Liver (tissue), 9 donors: ENCODE measurements around the gene ZFP1. TPM values are rescaled to one million over a fixed set of nuclear protein-coding genes. Genes with fewer than 3 reads are reported as not detected.

Experiments used
- DNase-seq: peaks from one replicate; pipeline ENCODE4 v3.0.0-alpha.2; 2017; ENCODE audit warnings: low spot score
- H3K27ac ChIP-seq, 2 donors: one replicate each; pipeline ENCODE4 v1.7.0; 2013; ENCODE audit warnings: inconsistent platforms in 2 of 2, low read length in 2 of 2, control low read depth in 1 of 2, low read depth in 1 of 2, mild to moderate bottlenecking in 1 of 2
- H3K27me3 ChIP-seq, 4 donors: one replicate each; pipeline versions ENCODE4 v1.6.1 to v1.7.0; 2013; ENCODE audit warnings: low read length in 3 of 4, inconsistent platforms in 1 of 4, mild to moderate bottlenecking in 1 of 4, moderate library complexity in 1 of 4; ENCODE audit not compliant: control insufficient read depth in 4 of 4, insufficient read depth in 4 of 4
- H3K36me3 ChIP-seq, 4 donors: one replicate each; pipeline versions ENCODE4 v1.6.1 to v1.7.0; 2013; ENCODE audit warnings: low read length in 3 of 4, mild to moderate bottlenecking in 3 of 4, low read depth in 1 of 4, moderate library complexity in 1 of 4; ENCODE audit not compliant: control insufficient read depth in 4 of 4, insufficient read depth in 3 of 4
- H3K4me1 ChIP-seq, 4 donors: one replicate each; pipeline versions ENCODE4 v1.6.1 to v1.7.0; 2013; ENCODE audit warnings: low read length in 3 of 4, mild to moderate bottlenecking in 3 of 4, moderate library complexity in 1 of 4; ENCODE audit not compliant: control insufficient read depth in 4 of 4, insufficient read depth in 4 of 4
- H3K4me3 ChIP-seq, 3 donors: one replicate each; pipeline versions ENCODE4 v1.6.1 to v1.7.0; 2013; ENCODE audit warnings: low read length in 3 of 3, control low read depth in 1 of 3, low read depth in 1 of 3, mild to moderate bottlenecking in 1 of 3
- H3K9ac ChIP-seq, 2 donors: one replicate each; pipeline ENCODE4 v1.7.0; 2013; ENCODE audit warnings: low read length in 2 of 2, mild to moderate bottlenecking in 2 of 2, moderate library complexity in 2 of 2, control low read depth in 1 of 2, low read depth in 1 of 2
- H3K9me3 ChIP-seq, 4 donors: one replicate each; pipeline versions ENCODE4 v1.6.1 to v1.7.0; 2013; ENCODE audit warnings: low read length in 3 of 4; ENCODE audit not compliant: control insufficient read depth in 4 of 4
- EGR1 ChIP-seq, 2 donors: IDR thresholded peaks; 2 replicates each; pipeline ENCODE4 v1.6.1; 2016 to 2018; ENCODE audit warnings: antibody characterized with exemption in 2 of 2, low read depth in 2 of 2
- FOXA2 ChIP-seq: IDR thresholded peaks from 2 replicates; pipeline ENCODE4 v1.6.1; 2016; ENCODE audit warnings: antibody characterized with exemption
- GABPA ChIP-seq, 2 donors: IDR thresholded peaks in 1 of 2; conservative IDR thresholded peaks in 1 of 2; 2 replicates each; pipeline ENCODE4 v1.6.1; 2016; ENCODE audit warnings: antibody characterized with exemption in 2 of 2, mild to moderate bottlenecking in 1 of 2, moderate library complexity in 1 of 2
- HNF4A ChIP-seq, 2 donors: conservative IDR thresholded peaks; 2 replicates each; pipeline ENCODE4 v1.6.1; 2016; ENCODE audit warnings: antibody characterized with exemption in 2 of 2, mild to moderate bottlenecking in 2 of 2
- HNF4G ChIP-seq: IDR thresholded peaks from 2 replicates; pipeline ENCODE4 v1.6.1; 2016; ENCODE audit warnings: antibody characterized with exemption
- MAX ChIP-seq: IDR thresholded peaks from 2 replicates; pipeline ENCODE4 v1.6.1; 2016; ENCODE audit warnings: antibody characterized with exemption
- NR2F2 ChIP-seq: IDR thresholded peaks from 2 replicates; pipeline ENCODE4 v1.6.1; 2016; ENCODE audit warnings: antibody characterized with exemption
- RAD21 ChIP-seq, 2 donors: IDR thresholded peaks; 2 replicates each; pipeline ENCODE4 v1.6.1; 2016; ENCODE audit warnings: antibody characterized with exemption in 2 of 2, mild to moderate bottlenecking in 2 of 2
- REST ChIP-seq: IDR thresholded peaks from 2 replicates; pipeline ENCODE4 v1.6.1; 2016; ENCODE audit warnings: antibody characterized with exemption, mild to moderate bottlenecking
- RXRA ChIP-seq, 2 donors: IDR thresholded peaks; 2 replicates each; pipeline ENCODE4 v1.6.1; 2017 to 2018; ENCODE audit warnings: antibody characterized with exemption in 2 of 2, mild to moderate bottlenecking in 1 of 2
- SP1 ChIP-seq: IDR thresholded peaks from 2 replicates; pipeline ENCODE4 v1.6.1; 2018; ENCODE audit warnings: antibody characterized with exemption, mild to moderate bottlenecking
- TAF1 ChIP-seq: conservative IDR thresholded peaks from 2 replicates; pipeline ENCODE4 v1.6.1; 2016; ENCODE audit warnings: antibody characterized with exemption, mild to moderate bottlenecking
- YY1 ChIP-seq: IDR thresholded peaks from 2 replicates; pipeline ENCODE4 v1.6.1; 2016; ENCODE audit warnings: antibody characterized with exemption, mild to moderate bottlenecking
- ZBTB33 ChIP-seq: IDR thresholded peaks from 2 replicates; pipeline ENCODE4 v1.6.1; 2016; ENCODE audit warnings: antibody characterized with exemption
- WGBS: extraction: QIAGEN DNeasy Blood & Tissue Kit; methylation state at CpG from one replicate; pipeline ENCODE4 v1.1.7; 2013; 5-methylcytosine and 5-hydroxymethylcytosine counted together
- polyA plus RNA-seq, 2 donors: library from polyadenylated mRNA; stranded (reverse) in 1 of 2; unstranded in 1 of 2; fragments of 200-250 nt in 1 of 2; fragments of >200 nt in 1 of 2; fragmentation: Nextera tagmentation in 1 of 2; extraction: Ambion mirVana in 1 of 2; gene quantifications; one replicate each; pipeline versions ENCODE4 v1.2.1 to v1.2.3, GENCODE V29; 2013 to 2015
- total RNA-seq, 2 donors: library from RNA; depleted of rRNA; stranded (reverse); fragments of >200 nt; gene quantifications; one replicate each; pipeline ENCODE4 v1.2.3, GENCODE V29; 2014
- TF ChIP-seq, protein P1 (sequence below): fragments of 150-350 bp; IDR thresholded peaks from 2 replicates; pipeline ENCODE4 v1.5.1; 2017; ENCODE audit warnings: improper control_type of control experiment, low read depth, low read length; ENCODE audit not compliant: missing input control
- donor health status: healthy.
- donor health status: healthy.
- donor health status: healthy.
- donor health status: healthy.
- donor health status: healthy.

The ZFP1 gene
- total and polyA plus RNA-seq, 4 donors = 3.8 to 8.5 (median 6.0) TPM

GRCh38 chr16:75197522-75198134 lies 49.3 kb downstream of the ZFP1 start:
- Histone ChIP-seq H3K4me1 (no peaks in the 10 kb centered on the region), H3K4me3 (no peak overlapping the region), H3K9me3 (no peaks in the 10 kb centered on the region), H3K27me3 (peaks cover 0 to 4% (median 0%) of the 10 kb centered on the region in 4 donors), H3K36me3 (no peaks in the 10 kb centered on the region), H3K9ac (no peak overlapping the region), H3K27ac (no peak overlapping the region)
- WGBS = 51% methylated on average over 14 of the region's 14 CpGs
- DNase-seq = no peak
- TF ChIP-seq RXRA (IDR thresholded peaks at IDR 0.05) = no peak
- TF ChIP-seq NR2F2 = no peak
- TF ChIP-seq EGR1 (IDR thresholded peaks at IDR 0.05; ENCODE audit: low read depth in 2 of 2) = no peak
- TF ChIP-seq FOXA2 = no peak
- no peak for TF ChIP-seq HNF4G
- TF ChIP-seq HNF4A (conservative IDR thresholded peaks at IDR 0.05) = no peak
- TF ChIP-seq MAX = no peak
- no peak for TF ChIP-seq TAF1
- TF ChIP-seq ZBTB33 = no peak

DNA sequence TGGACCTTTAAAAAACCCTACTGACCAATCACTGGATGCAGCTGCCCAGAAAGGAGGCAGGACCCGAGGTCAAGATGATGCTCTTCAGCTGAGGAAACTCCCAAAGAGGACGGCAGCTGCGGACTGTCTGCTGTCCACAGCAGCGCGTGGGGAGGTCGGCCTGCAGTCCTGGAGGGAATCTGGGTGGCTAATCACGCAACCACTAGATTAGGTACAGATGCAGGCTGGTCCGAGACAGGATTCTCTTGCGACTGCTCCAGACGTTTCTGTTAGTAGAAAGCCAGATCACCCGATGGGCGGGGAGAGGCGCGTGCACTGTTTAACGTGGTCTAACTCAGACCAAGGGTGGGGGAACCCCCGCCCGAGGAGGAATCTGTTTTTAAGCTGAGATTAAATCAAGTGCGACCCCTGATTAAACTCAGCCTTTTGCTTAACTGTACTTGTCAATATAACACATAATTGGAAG lies 49.8 kb downstream of the ZFP1 start:
- Histone ChIP-seq H3K27me3 (peaks cover 0 to 4% (median 0%) of the 10 kb centered on the region in 4 donors), H3K9ac (no peak overlapping the region), H3K9me3 (no peaks in the 10 kb centered on the region), H3K4me1 (no peaks in the 10 kb centered on the region), H3K27ac (no peak overlapping the region), H3K4me3 (no peak overlapping the region), H3K36me3 (no peaks in the 10 kb centered on the region)
- WGBS = 33% methylated on average over 18 of the region's 18 CpGs
- no peak for DNase-seq
- TF ChIP-seq NR2F2 (no peak), TAF1 (no peak), RAD21 (IDR thresholded peaks at IDR 0.05) (no peak), MAX (no peak), HNF4A (conservative IDR thresholded peaks at IDR 0.05) (no peak), GABPA (IDR thresholded peaks at IDR 0.05 in 1 of 2, conservative IDR thresholded peaks at IDR 0.05 in 1 of 2) (no peak), EGR1 (IDR thresholded peaks at IDR 0.05; ENCODE audit: low read depth in 2 of 2) (no peak)
- TF ChIP-seq, protein P1, sequence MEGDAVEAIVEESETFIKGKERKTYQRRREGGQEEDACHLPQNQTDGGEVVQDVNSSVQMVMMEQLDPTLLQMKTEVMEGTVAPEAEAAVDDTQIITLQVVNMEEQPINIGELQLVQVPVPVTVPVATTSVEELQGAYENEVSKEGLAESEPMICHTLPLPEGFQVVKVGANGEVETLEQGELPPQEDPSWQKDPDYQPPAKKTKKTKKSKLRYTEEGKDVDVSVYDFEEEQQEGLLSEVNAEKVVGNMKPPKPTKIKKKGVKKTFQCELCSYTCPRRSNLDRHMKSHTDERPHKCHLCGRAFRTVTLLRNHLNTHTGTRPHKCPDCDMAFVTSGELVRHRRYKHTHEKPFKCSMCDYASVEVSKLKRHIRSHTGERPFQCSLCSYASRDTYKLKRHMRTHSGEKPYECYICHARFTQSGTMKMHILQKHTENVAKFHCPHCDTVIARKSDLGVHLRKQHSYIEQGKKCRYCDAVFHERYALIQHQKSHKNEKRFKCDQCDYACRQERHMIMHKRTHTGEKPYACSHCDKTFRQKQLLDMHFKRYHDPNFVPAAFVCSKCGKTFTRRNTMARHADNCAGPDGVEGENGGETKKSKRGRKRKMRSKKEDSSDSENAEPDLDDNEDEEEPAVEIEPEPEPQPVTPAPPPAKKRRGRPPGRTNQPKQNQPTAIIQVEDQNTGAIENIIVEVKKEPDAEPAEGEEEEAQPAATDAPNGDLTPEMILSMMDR = no peak

GRCh38 chr16:75202069-75202590 lies 53.8 kb downstream of the ZFP1 start:
- Histone ChIP-seq H3K4me3 (no peak overlapping the region), H3K4me1 (no peaks in the 10 kb centered on the region), H3K27me3 (peaks cover 0 to 4% (median 0%) of the 10 kb centered on the region in 4 donors), H3K27ac (no peak overlapping the region), H3K36me3 (no peaks in the 10 kb centered on the region), H3K9me3 (no peaks in the 10 kb centered on the region), H3K9ac (no peak overlapping the region)
- DNase-seq = no peak
- 89% methylated on average over 13 of the region's 13 CpGs for WGBS
- TF ChIP-seq YY1 (no peak), HNF4G (no peak), TAF1 (no peak), REST (no peak), RXRA (IDR thresholded peaks at IDR 0.05) (no peak), SP1 (no peak), FOXA2 (no peak)
- TF ChIP-seq, protein P1 = no peak
